Keratinocyte (primary cell): Measurements from ENCODE around the gene ATP5F1C. TPM values are rescaled to one million over a fixed set of nuclear protein-coding genes. Genes with fewer than 3 reads are reported as not detected.

ENCODE experiments used
- DNase-seq: peaks from one replicate; pipeline ENCODE4 v3.0.0-alpha.2; 2011; ENCODE audit warnings: low read depth, missing footprints, low spot score
- FAIRE-seq: peaks from 2 replicates; lab custom pipeline; 2011; peaks lifted over from hg19 to GRCh38; lab: Jason Lieb, UNC
- H2AFZ ChIP-seq: 2 replicates; pipeline ENCODE4 v1.6.0; 2012; ENCODE audit warnings: low read length, control low read depth, inconsistent platforms; ENCODE audit not compliant: control insufficient read depth
- H3K27ac ChIP-seq: 2 replicates; pipeline ENCODE4 v1.5.1; 2011; ENCODE audit warnings: low read length; ENCODE audit not compliant: control insufficient read depth, insufficient read depth
- H3K27me3 ChIP-seq: 3 replicates; pipeline ENCODE4 v1.6.0; 2011; ENCODE audit warnings: low read length; ENCODE audit not compliant: control insufficient read depth, insufficient read depth; ENCODE audit errors: extremely low read depth
- H3K36me3 ChIP-seq, 2 experiments: 2 replicates in 1 of 2; 3 replicates in 1 of 2; pipeline ENCODE4 v1.5.1; 2011; ENCODE audit warnings: low read length in 2 of 2, mild to moderate bottlenecking in 1 of 2; ENCODE audit not compliant: control insufficient read depth in 2 of 2, insufficient read depth in 2 of 2; ENCODE audit errors: extremely low read depth in 1 of 2
- H3K4me1 ChIP-seq: 3 replicates; pipeline ENCODE4 v1.5.1; 2011; ENCODE audit warnings: low read length; ENCODE audit not compliant: control insufficient read depth, insufficient read depth; ENCODE audit errors: extremely low read depth
- H3K4me2 ChIP-seq: 3 replicates; pipeline ENCODE4 v1.6.0; 2011; ENCODE audit warnings: low read depth, low read length; ENCODE audit not compliant: control insufficient read depth, insufficient read depth; ENCODE audit errors: extremely low read depth
- H3K4me3 ChIP-seq, 3 experiments: fragments of 200-600 bp in 1 of 3; sonication (generic) in 1 of 3; 2 replicates in 2 of 3; 3 replicates in 1 of 3; pipeline ENCODE4 v1.5.1; 2011 to 2016; ENCODE audit warnings: low read length in 3 of 3, mild to moderate bottlenecking in 3 of 3, control low read depth in 2 of 3, inconsistent platforms in 1 of 3, low read depth in 1 of 3, mixed read lengths in 1 of 3, mixed run types in 1 of 3, moderate library complexity in 1 of 3; ENCODE audit not compliant: control insufficient read depth in 2 of 3, insufficient read depth in 2 of 3; ENCODE audit errors: extremely low read depth in 1 of 3
- H3K79me2 ChIP-seq: 2 replicates; pipeline ENCODE4 v1.6.0; 2012; ENCODE audit warnings: low read length; ENCODE audit not compliant: control insufficient read depth, insufficient read depth
- H3K9ac ChIP-seq: 3 replicates; pipeline ENCODE4 v1.6.0; 2011; ENCODE audit warnings: low read length; ENCODE audit not compliant: control insufficient read depth, insufficient read depth; ENCODE audit errors: extremely low read depth
- H3K9me1 ChIP-seq: 3 replicates; pipeline ENCODE4 v1.6.0; 2011; ENCODE audit warnings: low read length; ENCODE audit not compliant: control insufficient read depth, insufficient read depth; ENCODE audit errors: extremely low read depth
- H3K9me3 ChIP-seq: 2 replicates; pipeline ENCODE4 v1.5.1; 2012; ENCODE audit warnings: low read depth, low read length; ENCODE audit not compliant: control insufficient read depth
- H4K20me1 ChIP-seq: 3 replicates; pipeline ENCODE4 v1.6.0; 2011; ENCODE audit warnings: low read length; ENCODE audit not compliant: control insufficient read depth, insufficient read depth; ENCODE audit errors: extremely low read depth
- CTCF ChIP-seq, 3 experiments: IDR thresholded peaks in 1 of 3; conservative IDR thresholded peaks in 1 of 3; optimal IDR thresholded peaks in 1 of 3; 2 replicates in 2 of 3; 3 replicates in 1 of 3; pipeline versions ENCODE3 to v1.5.1; 2011; ENCODE audit warnings: low read length in 3 of 3, mild to moderate bottlenecking in 3 of 3, moderate library complexity in 2 of 3, control low read depth in 1 of 3, inconsistent platforms in 1 of 3; ENCODE audit not compliant: insufficient read depth in 2 of 3; ENCODE audit errors: extremely low read depth in 1 of 3
- EZH2 ChIP-seq: IDR thresholded peaks from one replicate; pipeline ENCODE4 v1.6.1; 2012; ENCODE audit warnings: inconsistent platforms, mild to moderate bottlenecking, low read length, moderate library complexity
- dilution Hi-C: fragments of 300-500 bp; cut with MboI; formaldehyde crosslinking; loops from one replicate; pipeline ENCODE4 v1.7.0; 2020; ENCODE audit warnings: low sequenced_read_pairs; ENCODE audit not compliant: extremely low pct_ligation_motif_present
- polyA plus RNA-seq, 5 experiments: library from polyadenylated mRNA; depleted of rRNA in 3 of 5; stranded (reverse) in 3 of 5; stranded (forward) in 1 of 5; unstranded in 1 of 5; fragments of >200 nt; gene quantifications; 1 replicate in 1 of 5; 2 replicates in 3 of 5; 3 replicates in 1 of 5; pipeline versions ENCODE4 v1.2.1 to v1.2.3, GENCODE V29; 2011 to 2012; ENCODE audit warnings: missing spikeins in 2 of 5, low read depth in 1 of 5, low replicate concordance in 1 of 5

ATP5F1C gene
- polyA plus RNA-seq, 1 donor (not counting 4 experiments of a cell fraction or from before 2014, with no cell fraction given), result 496 TPM

GRCh38 chr10:7804216-7804615, 16.2 kb downstream of the ATP5F1C start:
- H3K27ac ChIP-seq, result no peak overlapping the region
- H4K20me1 ChIP-seq, result no peaks in the 10 kb centered on the region
- no peak for TF ChIP-seq EZH2
- no peak for TF ChIP-seq CTCF (optimal IDR thresholded peaks at IDR 0.05 in 1 of 3, IDR thresholded peaks at IDR 0.05 in 1 of 3, conservative IDR thresholded peaks at IDR 0.05 in 1 of 3; ENCODE audit: extremely low read depth in 1 of 3, insufficient read depth in 2 of 3, low read length in 3 of 3)
- H3K27me3 ChIP-seq, result no peaks in the 10 kb centered on the region
- H3K9me3 ChIP-seq, result no peaks in the 10 kb centered on the region
- no peak overlapping the region for H3K4me2 ChIP-seq
- H3K9ac ChIP-seq, result no peak overlapping the region
- H3K4me3 ChIP-seq, result no peak overlapping the region
- H3K36me3 ChIP-seq, result peaks cover 33 to 42% of the 10 kb centered on the region in 2 experiments
- H2AFZ ChIP-seq, result no peak overlapping the region
- FAIRE-seq, result no peak
- H3K79me2 ChIP-seq, result peaks cover 6% of the 10 kb centered on the region
- DNase-seq, result no peak
- H3K9me1 ChIP-seq, result no peaks in the 10 kb centered on the region
- dilution Hi-C loops, result no loop called here
- no peaks in the 10 kb centered on the region for H3K4me1 ChIP-seq

GRCh38 chr10:7804741-7805140, 16.8 kb downstream of the ATP5F1C start:
- Histone ChIP-seq H3K27me3 (no peaks in the 10 kb centered on the region), H3K4me1 (no peaks in the 10 kb centered on the region), H3K4me3 (no peak overlapping the region), H3K9ac (no peak overlapping the region), H3K9me3 (no peaks in the 10 kb centered on the region), H3K36me3 (peaks cover 29 to 36% of the 10 kb centered on the region in 2 experiments), H4K20me1 (no peaks in the 10 kb centered on the region), H3K9me1 (no peaks in the 10 kb centered on the region), H3K27ac (no peak overlapping the region), H2AFZ (no peak overlapping the region), H3K79me2 (peaks cover 2% of the 10 kb centered on the region), H3K4me2 (no peak overlapping the region)
- TF ChIP-seq EZH2 (no peak), CTCF (optimal IDR thresholded peaks at IDR 0.05 in 1 of 3, IDR thresholded peaks at IDR 0.05 in 1 of 3, conservative IDR thresholded peaks at IDR 0.05 in 1 of 3; ENCODE audit: extremely low read depth in 1 of 3, insufficient read depth in 2 of 3, low read length in 3 of 3) (no peak)
- FAIRE-seq, result no peak
- DNase-seq, result no peak
- dilution Hi-C loops, result no loop called here
